NT2/D1 (cell line): ENCODE results near the gene TNKS2.

Experiments used
- DNase-seq: peaks from one replicate; pipeline ENCODE4 v3.0.0-alpha.2; 2011; ENCODE audit warnings: low read depth, low spot score
- H3K27me3 ChIP-seq: 2 replicates; pipeline ENCODE4 v1.6.0; 2011; ENCODE audit warnings: mild to moderate bottlenecking; ENCODE audit not compliant: insufficient read length, insufficient read depth
- H3K36me3 ChIP-seq: 2 replicates; pipeline ENCODE4 v1.6.1; 2011; ENCODE audit warnings: mild to moderate bottlenecking, low read length, mixed read lengths; ENCODE audit not compliant: insufficient read depth, insufficient read length
- H3K4me1 ChIP-seq: 2 replicates; pipeline ENCODE4 v1.5.1; 2011; ENCODE audit not compliant: insufficient read depth, insufficient read length
- H3K4me3 ChIP-seq: 2 replicates; pipeline ENCODE4 v1.5.1; 2011; ENCODE audit warnings: low read depth; ENCODE audit not compliant: insufficient read length
- H3K9ac ChIP-seq: 2 replicates; pipeline ENCODE4 v1.6.0; 2011; ENCODE audit warnings: low read depth; ENCODE audit not compliant: insufficient read length
- H3K9me3 ChIP-seq: 2 replicates; pipeline ENCODE4 v1.5.1; 2011; ENCODE audit warnings: mild to moderate bottlenecking, low read length; ENCODE audit not compliant: insufficient read depth
- SUZ12 ChIP-seq: IDR thresholded peaks from 2 replicates; pipeline ENCODE4 v1.6.1; 2011; ENCODE audit not compliant: insufficient read length, insufficient read depth; ENCODE audit errors: extremely low read depth
- YY1 ChIP-seq: IDR thresholded peaks from 2 replicates; pipeline ENCODE4 v1.6.1; 2011; ENCODE audit not compliant: insufficient read length, insufficient read depth
- ZNF274 ChIP-seq: IDR thresholded peaks from 2 replicates; pipeline ENCODE4 v1.6.1; 2011; ENCODE audit warnings: mild to moderate bottlenecking, low read depth, low read length

The TNKS2 gene

GRCh38 chr10:91766676-91767075 is 31.6 kb upstream of the TNKS2 start:
- Histone ChIP-seq H3K9ac (no peak overlapping the region), H3K27me3 (no peaks in the 10 kb centered on the region), H3K36me3 (no peaks in the 10 kb centered on the region), H3K4me1 (no peaks in the 10 kb centered on the region), H3K4me3 (no peak overlapping the region), H3K9me3 (no peaks in the 10 kb centered on the region)
- no peak for DNase-seq
- TF ChIP-seq ZNF274, result no peak
- no peak for TF ChIP-seq SUZ12

- H3K4me1 ChIP-seq, result no peaks in the 10 kb centered on the region
- no peaks in the 10 kb centered on the region for H3K9me3 ChIP-seq
- no peak overlapping the region for H3K4me3 ChIP-seq
- no peaks in the 10 kb centered on the region for H3K36me3 ChIP-seq
- no peak overlapping the region for H3K9ac ChIP-seq
- DNase-seq, result no peak
- TF ChIP-seq YY1, result no peak
- no peak for TF ChIP-seq ZNF274
- no peak for TF ChIP-seq SUZ12
- H3K27me3 ChIP-seq, result no peaks in the 10 kb centered on the region
Observed at GRCh38 chr10:91768123-91768522, 30.1 kb upstream of the TNKS2 start.

GRCh38 chr10:91771907-91772306 is 26.3 kb upstream of the TNKS2 start:
- H3K27me3 ChIP-seq, result no peaks in the 10 kb centered on the region
- no peak for DNase-seq
- no peak overlapping the region for H3K4me3 ChIP-seq
- no peak for TF ChIP-seq YY1
- no peak for TF ChIP-seq SUZ12
- no peak for TF ChIP-seq ZNF274
- no peak overlapping the region for H3K9ac ChIP-seq
- H3K9me3 ChIP-seq, result no peaks in the 10 kb centered on the region
- no peaks in the 10 kb centered on the region for H3K4me1 ChIP-seq
- H3K36me3 ChIP-seq, result no peaks in the 10 kb centered on the region

GRCh38 chr10:91772461-91772860 is 25.8 kb upstream of the TNKS2 start:
- H3K4me3 ChIP-seq, result no peak overlapping the region
- H3K27me3 ChIP-seq, result no peaks in the 10 kb centered on the region
- DNase-seq, result no peak
- H3K9me3 ChIP-seq, result no peaks in the 10 kb centered on the region
- H3K36me3 ChIP-seq, result no peaks in the 10 kb centered on the region
- no peak for TF ChIP-seq YY1
- no peak for TF ChIP-seq ZNF274
- no peak for TF ChIP-seq SUZ12
- no peak overlapping the region for H3K9ac ChIP-seq
- no peaks in the 10 kb centered on the region for H3K4me1 ChIP-seq

GRCh38 chr10:91772869-91773268 is 25.4 kb upstream of the TNKS2 start:
- TF ChIP-seq ZNF274 (no peak), YY1 (no peak), SUZ12 (no peak)
- H3K4me3 ChIP-seq, result no peak overlapping the region
- H3K4me1 ChIP-seq, result no peaks in the 10 kb centered on the region
- H3K9me3 ChIP-seq, result no peaks in the 10 kb centered on the region
- no peak for DNase-seq
- no peaks in the 10 kb centered on the region for H3K36me3 ChIP-seq
- H3K9ac ChIP-seq, result no peak overlapping the region
- no peaks in the 10 kb centered on the region for H3K27me3 ChIP-seq

- no peak for TF ChIP-seq SUZ12
- no peak for TF ChIP-seq YY1
- no peak for TF ChIP-seq ZNF274
- no peaks in the 10 kb centered on the region for H3K36me3 ChIP-seq
- DNase-seq, result no peak
- no peaks in the 10 kb centered on the region for H3K27me3 ChIP-seq
- no peaks in the 10 kb centered on the region for H3K9me3 ChIP-seq
- H3K4me1 ChIP-seq, result no peaks in the 10 kb centered on the region
- H3K9ac ChIP-seq, result no peak overlapping the region
- H3K4me3 ChIP-seq, result no peak overlapping the region
Observed at GRCh38 chr10:91774571-91774970, 23.7 kb upstream of the TNKS2 start.

DNA sequence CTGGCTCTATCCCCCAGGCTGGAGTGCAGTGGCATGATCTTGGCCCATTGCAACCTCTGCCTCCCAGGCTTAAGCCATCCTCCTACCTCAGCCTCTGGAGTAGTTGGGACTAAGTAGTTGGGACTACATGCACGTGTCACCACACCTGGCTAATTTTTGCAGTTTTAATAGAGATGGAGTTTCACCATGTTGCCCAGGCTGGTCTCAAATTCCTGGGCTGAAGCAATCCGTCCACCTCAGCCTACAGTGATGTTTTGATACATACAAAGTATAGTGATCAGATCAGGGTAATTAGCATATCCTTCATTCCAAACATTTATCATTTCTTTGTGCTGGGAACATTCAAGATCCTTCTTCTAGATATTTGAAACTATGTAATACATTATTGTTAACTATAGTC is 22.5 kb upstream of the TNKS2 start:
- H3K4me3 ChIP-seq, result no peak overlapping the region
- no peaks in the 10 kb centered on the region for H3K36me3 ChIP-seq
- H3K9ac ChIP-seq, result no peak overlapping the region
- no peak for DNase-seq
- H3K27me3 ChIP-seq, result no peaks in the 10 kb centered on the region
- H3K4me1 ChIP-seq, result no peaks in the 10 kb centered on the region
- H3K9me3 ChIP-seq, result no peaks in the 10 kb centered on the region
- TF ChIP-seq YY1, result no peak
- no peak for TF ChIP-seq ZNF274
- TF ChIP-seq SUZ12, result no peak

GRCh38 chr10:91776266-91776665 is 22.0 kb upstream of the TNKS2 start:
- TF ChIP-seq SUZ12 (no peak), ZNF274 (no peak), YY1 (no peak)
- Histone ChIP-seq H3K9ac (no peak overlapping the region), H3K4me1 (no peaks in the 10 kb centered on the region), H3K36me3 (no peaks in the 10 kb centered on the region), H3K4me3 (no peak overlapping the region), H3K27me3 (no peaks in the 10 kb centered on the region), H3K9me3 (no peaks in the 10 kb centered on the region)
- DNase-seq, result no peak
